Measurements from ENCODE around the gene TBC1D1.

TBC1D1 gene

DNA sequence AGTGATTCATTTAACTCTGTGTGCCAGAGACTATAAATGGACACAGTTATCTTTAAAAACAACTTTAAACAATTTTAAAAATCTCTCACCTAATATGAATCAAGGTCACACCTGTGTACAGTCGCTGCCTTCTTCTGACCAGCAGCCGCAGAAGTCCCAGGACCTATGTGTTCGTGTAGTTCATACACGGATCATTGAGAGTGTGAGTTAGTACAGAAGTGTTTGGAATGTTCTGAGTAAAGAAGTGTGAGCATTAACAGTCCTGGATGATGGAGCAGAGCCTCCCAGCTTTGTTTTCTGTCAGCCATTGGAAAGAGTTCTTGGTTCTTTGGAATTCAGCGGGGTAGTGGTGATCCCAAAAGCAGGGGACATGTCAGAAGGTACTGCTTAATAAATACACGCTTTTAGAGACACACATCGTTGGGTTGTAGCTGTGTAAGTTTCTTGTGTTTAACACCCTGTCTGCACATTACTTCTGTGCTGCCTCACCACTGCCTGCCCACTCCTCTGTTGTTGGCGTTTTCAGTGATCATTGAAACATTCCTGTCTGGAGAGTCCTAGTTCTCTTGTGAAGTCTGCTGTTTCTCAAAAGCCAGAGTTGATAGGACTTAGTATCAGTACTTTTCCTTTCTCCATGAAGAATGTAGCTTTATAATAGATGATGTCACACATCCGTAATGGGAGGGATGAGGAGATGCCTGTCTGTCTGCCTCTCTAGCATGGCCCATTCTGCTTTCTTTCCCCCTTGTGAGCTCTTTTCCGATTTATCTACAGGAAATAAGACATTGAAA, 159.9 kb downstream of the TBC1D1 start:
- H3K4me1 ChIP-seq (ENCODE audit: insufficient read depth, low read length): peaks cover 8% of the 10 kb centered on the region
- peaks cover 5% of the 10 kb centered on the region; the same call in 1 of the 2 replicates for H3K36me3 ChIP-seq (ENCODE audit: insufficient read depth, low read length)
- H3K9ac ChIP-seq (ENCODE audit: low read depth, low read length): no peak overlapping the region
- no peaks in the 10 kb centered on the region for H3K9me3 ChIP-seq (ENCODE audit: control insufficient read depth, insufficient read depth, low read length)

DNA sequence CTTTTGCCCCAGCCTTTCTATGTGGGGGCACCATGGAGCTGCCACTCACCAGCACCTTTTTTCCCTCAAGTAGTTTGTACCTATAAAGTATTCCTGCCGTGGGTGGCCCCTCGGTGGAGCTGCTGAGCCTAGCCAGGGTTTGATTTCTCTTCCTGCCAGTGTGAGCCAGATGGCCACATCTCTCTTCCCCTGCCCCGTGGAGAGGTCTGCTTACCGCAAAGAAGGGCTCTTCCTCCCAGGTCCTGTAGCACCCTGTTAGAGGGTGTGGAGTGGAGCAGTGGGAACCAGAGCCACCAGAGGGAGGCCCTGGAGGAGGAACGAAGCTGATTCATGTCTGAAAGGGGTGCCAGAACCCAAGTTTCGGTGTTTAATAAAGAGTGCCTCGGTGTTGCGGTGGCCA, 164.7 kb downstream of the TBC1D1 start:
- no peak overlapping the region for H3K9ac ChIP-seq (ENCODE audit: low read depth, low read length)
- H3K9me3 ChIP-seq (ENCODE audit: control insufficient read depth, insufficient read depth, low read length): no peaks in the 10 kb centered on the region
- no peaks in the 10 kb centered on the region for H3K4me1 ChIP-seq (ENCODE audit: insufficient read depth, low read length)
- H3K36me3 ChIP-seq (ENCODE audit: insufficient read depth, low read length): peaks cover 2% of the 10 kb centered on the region; the same call in 1 of the 2 replicates

DNA sequence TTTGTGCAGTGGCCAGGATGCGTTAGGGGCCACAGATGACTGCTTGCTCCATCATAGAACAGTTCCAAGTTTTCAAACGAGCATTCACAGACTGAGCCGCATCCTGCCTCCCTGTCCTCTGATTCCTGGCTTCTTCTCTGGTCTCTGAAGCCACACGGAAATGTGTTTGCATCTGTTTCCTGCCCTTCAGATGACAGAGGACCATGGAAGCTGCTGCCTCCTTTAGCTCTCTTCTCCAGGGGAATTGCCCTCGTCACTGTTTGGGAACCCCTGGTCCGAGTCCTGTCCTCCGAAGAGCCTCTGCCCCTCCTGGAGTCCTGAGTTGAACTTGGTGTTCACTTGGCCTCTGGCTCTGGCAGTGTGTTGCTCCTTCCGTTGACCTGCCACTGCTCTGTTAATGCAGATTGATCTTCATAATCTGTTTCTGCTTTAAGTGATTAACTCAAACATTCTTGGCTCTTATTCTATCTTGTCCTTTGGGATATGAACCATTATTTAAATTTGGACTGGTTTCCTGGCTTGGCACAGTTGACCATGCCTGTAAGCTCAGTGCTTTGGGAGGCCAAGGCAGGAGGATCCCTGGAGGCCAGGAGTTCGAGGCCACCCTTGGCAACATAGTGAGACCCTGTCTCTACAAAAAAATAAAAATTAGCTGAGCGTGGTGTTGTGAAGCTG, 165.3 kb downstream of the TBC1D1 start:
- peaks cover 2% of the 10 kb centered on the region; the same call in 1 of the 2 replicates for H3K36me3 ChIP-seq (ENCODE audit: insufficient read depth, low read length)
- no peaks in the 10 kb centered on the region for H3K9me3 ChIP-seq (ENCODE audit: control insufficient read depth, insufficient read depth, low read length)
- no peaks in the 10 kb centered on the region for H3K4me1 ChIP-seq (ENCODE audit: insufficient read depth, low read length)
- no peak overlapping the region for H3K9ac ChIP-seq (ENCODE audit: low read depth, low read length)

DNA sequence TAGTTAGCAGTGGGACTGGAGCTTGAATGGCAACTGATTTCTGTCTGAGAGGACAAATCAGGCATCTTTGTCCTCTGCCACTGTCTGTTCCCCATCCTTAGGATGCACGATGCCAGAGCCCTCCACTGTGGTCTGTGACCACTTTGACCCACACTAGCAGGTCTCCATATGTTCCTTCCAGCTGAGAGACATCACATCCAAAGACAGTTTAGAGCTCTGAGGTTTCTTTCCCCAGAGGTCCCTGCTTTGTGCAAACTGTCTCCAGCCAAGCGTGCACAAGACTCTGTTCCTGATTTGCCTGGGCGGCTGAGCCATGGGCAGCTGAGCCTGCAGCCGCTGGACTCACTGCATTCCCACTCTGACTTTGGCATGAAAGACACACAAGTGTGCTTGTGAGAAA, 167.3 kb downstream of the TBC1D1 start:
- Histone ChIP-seq H3K36me3 (ENCODE audit: insufficient read depth, low read length) (peaks cover 2% of the 10 kb centered on the region; the same call in 1 of the 2 replicates), H3K4me1 (ENCODE audit: insufficient read depth, low read length) (no peaks in the 10 kb centered on the region), H3K9me3 (ENCODE audit: control insufficient read depth, insufficient read depth, low read length) (no peaks in the 10 kb centered on the region), H3K9ac (ENCODE audit: low read depth, low read length) (no peak overlapping the region)

DNA sequence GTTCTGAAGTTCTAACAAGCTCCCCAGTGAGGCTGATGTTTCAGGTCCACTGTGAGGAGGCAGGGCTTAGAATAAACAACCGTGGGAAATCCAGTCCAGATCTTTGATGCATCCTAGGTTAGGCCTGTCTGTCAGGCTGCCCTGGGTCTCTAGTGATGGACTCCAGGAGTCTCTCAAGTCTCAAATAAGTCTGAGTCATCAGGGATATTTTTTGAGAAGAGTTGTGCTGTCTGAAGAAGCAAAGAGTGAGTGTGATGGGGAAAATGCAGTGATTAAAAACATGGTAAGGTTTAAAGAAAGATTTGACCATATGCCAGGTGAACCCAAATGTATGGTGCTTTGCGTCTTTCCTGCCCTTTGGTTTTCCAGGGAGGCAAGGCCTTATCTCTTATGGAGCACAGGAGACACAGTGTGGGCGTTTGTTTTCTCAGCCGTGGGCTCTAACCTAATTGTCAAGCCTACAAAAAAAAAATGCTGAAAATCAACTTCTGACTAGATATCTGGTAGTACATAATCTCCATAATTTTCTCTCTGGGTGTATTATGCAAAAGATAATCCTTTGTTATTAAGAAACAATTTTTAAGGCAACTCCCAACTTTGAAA, 170.0 kb downstream of the TBC1D1 start:
- Histone ChIP-seq H3K36me3 (ENCODE audit: insufficient read depth, low read length) (no peaks in the 10 kb centered on the region), H3K9ac (ENCODE audit: low read depth, low read length) (no peak overlapping the region), H3K9me3 (ENCODE audit: control insufficient read depth, insufficient read depth, low read length) (no peaks in the 10 kb centered on the region), H3K4me1 (ENCODE audit: insufficient read depth, low read length) (no peaks in the 10 kb centered on the region)

DNA sequence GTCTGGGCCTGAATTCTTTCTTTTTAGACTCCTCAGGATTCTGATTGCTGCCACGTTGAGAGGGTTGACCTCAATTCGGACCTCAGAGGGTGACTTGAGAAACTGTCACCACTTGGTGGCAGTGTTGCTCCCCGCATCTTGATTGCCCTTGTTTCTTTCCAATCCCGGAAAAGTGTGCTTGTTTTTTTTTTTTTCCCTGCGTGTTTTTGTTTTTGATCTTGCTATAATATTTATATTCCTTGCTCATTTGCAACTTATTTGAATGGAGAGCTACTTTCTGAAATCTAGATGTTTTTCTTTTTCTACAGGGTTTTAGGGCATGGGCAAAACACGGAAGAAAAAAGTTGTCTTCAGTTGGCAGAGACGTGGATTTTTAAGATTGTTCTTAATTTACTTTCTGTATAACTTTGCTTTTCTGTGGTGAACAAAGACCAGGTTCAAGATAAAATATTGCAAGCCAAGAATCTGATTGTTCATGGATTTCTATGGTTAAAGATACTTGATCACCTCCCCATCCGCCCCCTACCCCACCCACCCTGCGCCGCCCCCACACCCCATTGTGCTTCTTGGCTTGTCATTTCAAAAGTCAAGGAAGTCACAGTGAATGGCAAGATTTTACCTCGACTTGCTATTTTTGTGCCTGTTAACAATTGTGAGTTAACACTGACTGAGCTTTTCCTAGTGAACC, 171.3 kb downstream of the TBC1D1 start:
- Histone ChIP-seq H3K4me1 (ENCODE audit: insufficient read depth, low read length) (no peaks in the 10 kb centered on the region), H3K9ac (ENCODE audit: low read depth, low read length) (no peak overlapping the region), H3K36me3 (ENCODE audit: insufficient read depth, low read length) (no peaks in the 10 kb centered on the region), H3K9me3 (ENCODE audit: control insufficient read depth, insufficient read depth, low read length) (no peaks in the 10 kb centered on the region)

DNA sequence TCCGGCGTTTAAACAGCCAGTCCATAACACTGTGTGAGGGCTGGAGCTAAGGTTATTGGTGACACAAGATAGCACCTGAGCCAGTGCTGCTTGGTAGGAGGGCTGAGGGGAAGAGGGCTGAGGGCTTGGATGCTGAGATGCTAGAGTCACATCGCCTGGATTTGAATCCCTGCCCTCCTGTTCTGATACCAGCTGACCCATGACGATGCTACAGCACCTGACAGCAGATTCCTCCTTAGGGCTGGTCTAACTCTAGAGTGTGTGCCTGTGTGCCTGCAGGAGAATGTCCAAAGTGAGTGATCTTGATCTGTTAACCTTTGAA, 171.9 kb downstream of the TBC1D1 start:
- no peaks in the 10 kb centered on the region for H3K4me1 ChIP-seq (ENCODE audit: insufficient read depth, low read length)
- H3K9ac ChIP-seq (ENCODE audit: low read depth, low read length): no peak overlapping the region
- no peaks in the 10 kb centered on the region for H3K9me3 ChIP-seq (ENCODE audit: control insufficient read depth, insufficient read depth, low read length)
- H3K36me3 ChIP-seq (ENCODE audit: insufficient read depth, low read length): no peaks in the 10 kb centered on the region

DNA sequence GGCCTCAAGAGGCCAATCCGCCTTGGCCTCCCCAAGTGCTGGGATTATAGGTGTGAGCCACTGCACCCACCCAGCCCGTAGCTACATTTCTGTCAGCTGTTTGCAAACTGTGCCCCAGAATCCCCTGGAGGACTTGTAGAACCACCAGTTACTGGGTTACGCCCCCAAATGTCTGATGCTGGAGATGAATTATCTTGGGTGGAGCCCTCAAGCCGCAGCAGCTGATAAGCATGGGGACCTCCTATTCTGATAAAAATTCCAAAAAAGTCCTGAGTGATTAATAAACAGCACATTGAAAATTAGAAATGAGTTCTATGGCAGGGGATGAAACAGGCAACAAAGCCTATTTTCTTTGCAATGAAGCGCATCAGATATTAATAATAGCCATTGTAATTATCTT, 174.3 kb downstream of the TBC1D1 start:
- no peaks in the 10 kb centered on the region for H3K9me3 ChIP-seq (ENCODE audit: control insufficient read depth, insufficient read depth, low read length)
- H3K36me3 ChIP-seq (ENCODE audit: insufficient read depth, low read length): no peaks in the 10 kb centered on the region
- no peaks in the 10 kb centered on the region for H3K4me1 ChIP-seq (ENCODE audit: insufficient read depth, low read length)
- no peak overlapping the region for H3K9ac ChIP-seq (ENCODE audit: low read depth, low read length)

DNA sequence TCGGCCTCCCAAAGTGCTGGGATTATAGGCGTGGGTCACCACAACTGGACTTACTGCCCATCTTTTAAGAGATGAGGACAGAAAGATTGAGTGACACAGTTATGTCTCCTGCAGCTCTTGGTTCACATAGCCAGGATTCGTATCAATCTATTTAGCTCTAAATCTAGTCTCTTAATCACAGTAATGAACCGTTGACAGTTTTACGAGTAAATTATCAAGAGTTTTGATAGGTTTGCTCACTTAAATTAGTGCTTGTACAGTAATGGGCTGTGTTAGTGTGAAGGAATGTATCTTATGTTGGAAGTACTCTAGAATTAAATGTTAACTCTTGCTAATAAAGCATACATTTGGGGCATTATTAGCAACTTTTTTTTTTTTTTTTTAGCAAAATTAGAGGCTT, 175.0 kb downstream of the TBC1D1 start:
- H3K36me3 ChIP-seq (ENCODE audit: insufficient read depth, low read length): no peaks in the 10 kb centered on the region
- H3K9ac ChIP-seq (ENCODE audit: low read depth, low read length): no peak overlapping the region
- H3K4me1 ChIP-seq (ENCODE audit: insufficient read depth, low read length): no peaks in the 10 kb centered on the region
- H3K9me3 ChIP-seq (ENCODE audit: control insufficient read depth, insufficient read depth, low read length): no peaks in the 10 kb centered on the region

DNA sequence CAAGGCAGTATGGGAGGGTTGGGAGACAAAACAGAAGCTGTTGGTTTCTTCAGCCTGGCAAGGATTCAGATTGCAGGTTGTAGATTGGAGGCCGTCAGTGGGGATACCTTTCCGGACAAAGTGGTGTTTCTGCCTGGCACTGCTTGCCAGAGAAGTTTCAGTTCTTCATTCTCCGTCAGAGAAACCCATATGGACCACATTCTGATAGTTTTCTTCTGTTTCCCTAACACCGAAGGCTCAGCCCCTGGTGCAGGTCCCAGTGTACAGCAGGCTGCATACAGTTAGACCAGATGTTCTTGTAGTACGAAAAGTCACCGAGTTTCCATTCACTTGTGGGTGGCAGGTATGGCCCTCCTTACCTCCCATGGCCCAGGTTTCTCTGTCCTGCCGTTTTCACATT, 176.6 kb downstream of the TBC1D1 start:
- Histone ChIP-seq H3K9ac (ENCODE audit: low read depth, low read length) (no peak overlapping the region), H3K4me1 (ENCODE audit: insufficient read depth, low read length) (no peaks in the 10 kb centered on the region), H3K36me3 (ENCODE audit: insufficient read depth, low read length) (no peaks in the 10 kb centered on the region), H3K9me3 (ENCODE audit: control insufficient read depth, insufficient read depth, low read length) (no peaks in the 10 kb centered on the region)

DNA sequence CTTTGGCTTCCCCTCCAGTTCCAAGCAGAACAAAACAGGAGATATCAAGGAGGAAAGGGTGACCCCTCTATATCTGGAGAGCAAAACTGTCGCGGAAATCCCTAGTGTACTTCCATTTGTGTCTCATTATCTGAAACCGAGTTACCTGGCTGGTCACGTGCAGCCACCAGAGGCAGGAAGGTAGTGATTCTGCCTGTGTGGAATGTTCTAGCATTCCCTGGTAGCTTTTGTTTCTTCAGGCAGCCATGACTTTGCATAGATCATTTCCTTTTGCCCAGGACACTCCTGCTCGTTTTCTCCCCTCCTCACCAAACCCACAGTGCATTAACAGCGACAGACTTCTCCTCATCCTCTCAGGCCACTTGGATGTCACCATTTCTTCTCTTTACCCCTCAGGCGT, 177.2 kb downstream of the TBC1D1 start:
- Histone ChIP-seq H3K4me1 (ENCODE audit: insufficient read depth, low read length) (no peaks in the 10 kb centered on the region), H3K9ac (ENCODE audit: low read depth, low read length) (no peak overlapping the region), H3K9me3 (ENCODE audit: control insufficient read depth, insufficient read depth, low read length) (no peaks in the 10 kb centered on the region), H3K36me3 (ENCODE audit: insufficient read depth, low read length) (no peaks in the 10 kb centered on the region)

DNA sequence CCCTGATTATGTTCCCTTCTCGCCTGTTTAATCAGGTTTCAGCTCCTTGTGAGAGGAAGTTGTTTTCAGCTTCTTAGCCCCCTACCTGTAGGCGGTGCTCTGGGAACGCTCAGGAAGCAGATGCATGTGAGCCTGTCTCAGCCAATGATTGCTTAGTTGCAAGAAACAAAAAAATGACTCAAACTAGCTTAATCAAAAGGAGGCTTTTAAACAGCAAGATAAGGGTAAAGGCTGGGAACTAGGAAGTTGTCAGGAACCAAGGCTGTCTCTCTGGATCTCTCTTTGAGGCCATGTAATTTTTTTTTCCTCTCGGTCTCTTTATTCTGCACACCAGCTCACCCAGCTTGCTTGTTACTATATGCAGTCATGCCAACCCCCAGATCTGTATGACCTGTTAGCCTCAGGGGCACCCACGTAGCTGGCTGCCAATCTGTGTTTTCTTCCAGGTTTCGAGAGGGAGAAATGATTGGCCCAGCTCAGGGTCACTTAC, 178.4 kb downstream of the TBC1D1 start:
- H3K4me1 ChIP-seq (ENCODE audit: insufficient read depth, low read length): no peaks in the 10 kb centered on the region
- H3K9me3 ChIP-seq (ENCODE audit: control insufficient read depth, insufficient read depth, low read length): no peaks in the 10 kb centered on the region
- H3K9ac ChIP-seq (ENCODE audit: low read depth, low read length): no peak overlapping the region
- no peaks in the 10 kb centered on the region for H3K36me3 ChIP-seq (ENCODE audit: insufficient read depth, low read length)

DNA sequence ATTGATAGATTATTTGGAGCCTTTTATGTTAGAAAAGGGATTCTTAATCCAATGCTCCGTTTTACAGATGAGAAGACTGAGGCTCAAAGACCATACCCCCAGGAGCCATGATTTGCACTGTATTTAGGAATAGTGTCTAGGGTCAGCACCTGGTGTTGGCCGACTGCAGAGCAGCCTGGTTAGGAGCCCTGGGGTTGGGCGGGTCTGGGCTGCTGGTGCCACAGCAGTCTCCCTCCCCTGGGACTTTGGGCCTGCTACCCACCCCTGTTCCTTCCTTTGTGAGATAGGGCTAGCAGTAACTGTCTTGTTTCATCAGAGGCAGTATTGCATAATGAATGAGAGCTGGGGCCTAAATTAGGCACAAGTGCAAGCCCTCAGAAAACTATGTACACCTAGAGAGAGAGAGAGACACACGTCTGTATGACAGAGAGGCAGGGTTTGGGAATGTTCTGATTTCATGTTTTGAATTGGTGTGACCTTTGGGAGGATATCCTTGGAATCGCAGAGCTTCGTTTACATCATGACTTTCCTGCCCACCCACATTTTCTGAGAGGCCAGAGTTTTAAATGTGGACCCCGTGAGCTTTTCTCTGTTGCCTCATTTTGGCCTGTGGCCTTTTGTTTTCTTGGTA, 181.0 kb downstream of the TBC1D1 start:
- Histone ChIP-seq H3K9ac (ENCODE audit: low read depth, low read length) (no peak overlapping the region), H3K36me3 (ENCODE audit: insufficient read depth, low read length) (no peaks in the 10 kb centered on the region)

DNA sequence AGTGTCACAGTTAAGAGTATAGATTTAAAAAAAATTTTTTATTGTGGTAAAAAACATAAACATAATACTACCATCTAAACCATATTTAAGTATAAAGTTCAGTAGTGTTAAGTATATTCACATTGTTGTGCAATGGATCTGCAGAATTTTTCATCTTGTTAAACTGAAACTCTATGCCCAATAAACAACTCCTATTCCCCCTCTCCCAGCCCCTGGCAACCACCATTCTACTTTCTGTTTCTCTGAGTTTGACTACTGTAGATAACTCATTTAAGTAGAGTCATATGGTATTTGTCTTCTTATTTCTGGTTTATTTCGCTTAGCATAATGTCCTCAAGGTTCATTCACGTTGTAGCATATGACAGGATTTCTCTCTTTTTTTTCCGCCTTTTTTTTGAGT, 181.7 kb downstream of the TBC1D1 start:
- H3K4me1 ChIP-seq (ENCODE audit: insufficient read depth, low read length): no peaks in the 10 kb centered on the region
- H3K9me3 ChIP-seq (ENCODE audit: control insufficient read depth, insufficient read depth, low read length): no peaks in the 10 kb centered on the region
- no peaks in the 10 kb centered on the region for H3K36me3 ChIP-seq (ENCODE audit: insufficient read depth, low read length)
- no peak overlapping the region for H3K9ac ChIP-seq (ENCODE audit: low read depth, low read length)

More for the DNA sequence above, 181.0 kb downstream of the TBC1D1 start:
- Histone ChIP-seq H3K4me1 (ENCODE audit: insufficient read depth, low read length) (no peaks in the 10 kb centered on the region), H3K9me3 (ENCODE audit: control insufficient read depth, insufficient read depth, low read length) (no peaks in the 10 kb centered on the region)
